NCI-H2171 treated with DMSO at 0.1 percent for 48 hours (cell line): ENCODE results near the gene MAPK8IP3.

Source experiments
- DNase-seq: peaks from one replicate; lab custom pipeline; 2025; lab: John Stamatoyannopoulos, UW

MAPK8IP3 gene

GRCh38 chr16:1773703-1774447 is 67.9 kb downstream of the MAPK8IP3 start:
- peak; percentile 10 for DNase-seq

DNA sequence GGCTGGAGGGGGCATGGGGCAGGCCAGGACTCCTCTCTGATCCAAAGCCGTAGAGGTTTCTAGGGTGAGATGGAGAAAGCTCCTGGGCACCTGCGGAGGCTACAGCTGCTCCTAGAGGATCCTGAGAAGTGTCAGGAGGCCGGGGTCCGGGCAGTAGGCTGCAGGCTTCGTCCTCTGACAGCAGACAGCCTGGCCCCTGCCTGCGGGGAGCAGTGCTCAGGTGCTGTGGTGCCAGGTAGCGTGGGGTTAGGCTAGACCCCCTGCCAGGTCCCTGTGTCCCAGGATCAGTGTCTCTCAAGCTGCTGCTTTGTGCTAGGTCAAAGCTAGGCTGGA is 68.4 kb downstream of the MAPK8IP3 start:
- no peak for DNase-seq

DNA sequence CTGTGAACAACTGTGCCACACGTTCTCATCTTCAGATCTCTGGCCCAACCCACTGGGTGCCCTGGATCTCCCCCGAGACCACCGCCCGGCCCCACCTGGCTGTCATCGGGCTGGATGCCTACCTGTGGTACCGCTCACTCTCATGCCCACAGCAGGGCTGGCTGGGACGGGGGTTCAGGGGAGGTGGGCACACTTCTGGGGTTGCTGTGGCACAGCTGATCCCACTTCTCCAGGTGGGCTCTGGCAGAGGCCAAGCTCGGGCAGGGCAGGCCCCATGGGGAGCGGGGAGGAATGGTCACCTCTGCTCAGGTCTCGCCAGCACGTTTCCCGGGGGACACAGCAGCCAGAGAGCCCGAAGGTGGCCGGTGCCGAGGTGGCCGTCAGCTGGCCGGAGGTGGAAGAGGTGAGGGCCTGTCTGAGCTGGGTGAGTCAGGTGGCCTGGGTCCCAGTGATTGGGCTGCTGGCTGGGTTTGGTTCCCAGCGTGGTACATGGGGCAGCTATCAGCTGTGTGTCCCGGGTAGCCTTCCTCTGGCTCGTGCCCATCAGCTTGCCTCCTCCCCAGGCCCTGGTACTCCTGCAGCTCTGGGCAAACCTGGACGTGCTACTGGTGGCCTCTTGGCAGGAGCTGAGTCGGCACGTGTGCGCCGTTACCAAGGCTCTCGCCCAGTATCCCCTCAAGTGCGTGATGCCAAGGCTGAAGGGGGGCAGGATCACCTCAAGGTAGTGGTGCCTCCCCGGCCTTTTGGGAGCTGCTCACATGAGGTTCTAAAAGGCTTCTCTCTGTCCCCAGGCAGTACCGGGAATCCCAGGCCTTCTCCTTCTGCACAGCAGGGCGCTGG is 69.2 kb downstream of the MAPK8IP3 start:
- no peak for DNase-seq

DNA sequence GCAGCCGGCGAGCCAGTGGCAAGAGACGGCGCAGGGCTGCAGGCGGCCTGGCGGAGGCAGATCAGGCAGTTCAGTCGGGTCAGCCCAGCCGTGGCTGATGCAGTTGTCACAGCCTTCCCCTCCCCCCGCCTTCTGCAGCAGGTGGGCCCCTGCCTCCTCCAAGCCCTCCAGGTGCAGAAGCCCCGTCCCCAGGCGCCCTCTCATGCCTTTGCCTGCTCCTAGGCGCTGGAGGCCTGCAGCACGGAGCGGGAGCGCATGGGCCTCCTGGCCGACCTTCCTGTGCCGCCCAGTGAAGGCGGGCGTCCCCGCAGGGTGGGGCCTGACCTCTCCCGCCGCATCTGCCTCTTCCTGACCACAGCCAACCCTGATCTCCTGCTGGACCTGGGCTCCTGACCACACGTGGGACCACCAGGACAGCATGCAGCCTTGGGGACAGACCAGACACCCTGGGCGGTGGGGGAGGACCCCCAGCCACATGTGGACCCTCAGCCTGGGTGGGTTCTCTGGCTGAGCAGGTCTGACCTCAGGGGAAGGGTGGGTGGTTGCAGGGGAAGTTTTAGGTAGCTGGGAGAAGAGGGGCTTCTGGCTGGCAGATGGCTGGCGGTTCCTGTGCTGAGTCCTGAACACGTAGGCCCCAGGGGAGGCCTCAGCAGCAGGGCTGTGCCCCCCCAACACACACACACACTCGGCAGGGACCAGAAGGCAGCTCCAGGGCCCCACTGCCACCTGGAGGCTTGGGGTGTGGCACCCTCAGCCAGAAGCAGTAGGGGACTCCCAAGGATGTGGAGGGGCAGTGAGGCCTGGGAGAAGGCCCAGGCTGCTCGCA is 70.1 kb downstream of the MAPK8IP3 start:
- peak; percentile 95 for DNase-seq

GRCh38 chr16:1776672-1776955 is 70.6 kb downstream of the MAPK8IP3 start:
- DNase-seq: no peak

DNA sequence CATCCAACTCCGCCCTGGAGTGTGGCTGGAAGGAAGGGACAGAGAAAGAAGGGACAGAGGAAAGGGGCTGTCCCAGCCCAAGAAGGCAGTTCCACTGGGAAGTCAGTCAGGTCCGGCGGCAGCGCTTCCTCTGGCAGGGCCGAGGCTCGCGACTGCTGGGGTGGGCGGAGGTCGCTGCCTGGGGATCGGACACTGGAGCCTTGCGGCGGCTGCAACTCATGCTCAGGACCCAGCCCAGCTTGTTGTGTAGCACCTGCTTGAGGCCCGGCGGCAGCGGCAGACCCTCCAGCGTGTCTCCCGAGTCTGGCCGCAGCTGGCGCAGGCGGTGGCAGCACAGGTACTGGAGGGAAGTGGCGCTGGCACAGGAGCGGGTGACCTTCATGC is 71.0 kb downstream of the MAPK8IP3 start:
- no peak for DNase-seq

DNA sequence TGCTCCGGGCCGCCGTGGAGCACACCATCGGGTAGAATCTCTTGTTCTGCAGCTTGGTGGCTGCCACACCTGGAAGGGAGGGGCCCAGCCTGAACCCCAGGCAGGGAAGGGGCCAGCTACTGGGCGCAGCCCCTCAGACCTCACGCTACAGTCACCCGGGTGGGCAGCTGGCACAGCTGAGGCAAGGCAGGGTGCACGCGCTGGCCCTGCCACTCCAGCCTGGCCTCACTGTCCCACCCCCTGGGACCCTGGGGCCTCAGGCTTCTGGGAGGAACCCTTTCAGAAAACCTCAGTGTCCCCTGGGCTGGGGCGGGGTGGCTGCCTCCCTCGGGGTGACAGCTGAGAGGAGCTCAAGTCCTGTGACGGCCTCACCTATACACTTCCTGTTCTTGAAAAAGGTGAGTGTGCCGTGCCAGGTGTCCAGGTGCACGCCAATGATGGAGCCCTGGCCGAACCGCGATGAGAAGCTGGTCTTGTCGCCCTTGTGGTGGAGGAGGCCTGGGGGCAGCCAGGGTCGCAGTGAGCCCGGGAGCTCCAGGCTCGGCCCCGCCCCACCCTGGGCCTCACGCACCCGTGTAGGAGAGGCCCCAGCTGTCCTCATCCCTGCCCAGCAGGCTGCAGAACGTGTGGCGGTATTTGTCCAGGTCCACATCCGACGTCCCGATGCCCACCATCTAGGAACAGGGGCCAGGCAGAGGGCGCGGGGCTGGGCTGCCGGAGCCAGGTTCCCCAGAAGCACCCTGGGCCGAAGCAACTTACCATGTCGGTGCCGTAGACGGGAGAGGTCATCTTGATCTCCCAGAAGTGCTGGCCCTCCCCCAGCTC is 71.6 kb downstream of the MAPK8IP3 start:
- no peak for DNase-seq

GRCh38 chr16:1778200-1779179 is 72.5 kb downstream of the MAPK8IP3 start:
- no peak for DNase-seq

DNA sequence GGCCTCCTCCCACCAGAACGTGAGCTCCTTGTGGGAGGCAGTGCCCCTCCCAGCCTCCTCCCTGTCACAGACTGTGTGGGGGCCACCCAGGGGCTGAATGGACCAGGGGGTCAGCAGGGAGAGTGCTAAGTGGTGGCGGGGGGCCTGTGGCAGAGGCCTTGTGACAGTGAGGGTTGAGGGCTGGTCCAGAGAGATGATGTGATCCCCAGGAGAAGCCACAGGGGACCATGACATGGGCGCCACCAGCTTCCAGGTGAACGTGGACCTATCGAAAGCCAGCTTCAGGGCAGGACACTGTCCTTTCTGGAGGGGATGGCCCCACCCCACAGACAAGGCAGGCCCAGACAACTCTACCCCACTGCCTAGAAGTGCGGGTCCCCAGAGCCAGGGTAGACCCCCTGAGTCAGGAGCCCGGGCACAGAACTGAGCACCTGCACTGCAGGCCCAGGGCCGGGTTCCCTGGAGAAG is 73.3 kb downstream of the MAPK8IP3 start:
- no peak for DNase-seq

DNA sequence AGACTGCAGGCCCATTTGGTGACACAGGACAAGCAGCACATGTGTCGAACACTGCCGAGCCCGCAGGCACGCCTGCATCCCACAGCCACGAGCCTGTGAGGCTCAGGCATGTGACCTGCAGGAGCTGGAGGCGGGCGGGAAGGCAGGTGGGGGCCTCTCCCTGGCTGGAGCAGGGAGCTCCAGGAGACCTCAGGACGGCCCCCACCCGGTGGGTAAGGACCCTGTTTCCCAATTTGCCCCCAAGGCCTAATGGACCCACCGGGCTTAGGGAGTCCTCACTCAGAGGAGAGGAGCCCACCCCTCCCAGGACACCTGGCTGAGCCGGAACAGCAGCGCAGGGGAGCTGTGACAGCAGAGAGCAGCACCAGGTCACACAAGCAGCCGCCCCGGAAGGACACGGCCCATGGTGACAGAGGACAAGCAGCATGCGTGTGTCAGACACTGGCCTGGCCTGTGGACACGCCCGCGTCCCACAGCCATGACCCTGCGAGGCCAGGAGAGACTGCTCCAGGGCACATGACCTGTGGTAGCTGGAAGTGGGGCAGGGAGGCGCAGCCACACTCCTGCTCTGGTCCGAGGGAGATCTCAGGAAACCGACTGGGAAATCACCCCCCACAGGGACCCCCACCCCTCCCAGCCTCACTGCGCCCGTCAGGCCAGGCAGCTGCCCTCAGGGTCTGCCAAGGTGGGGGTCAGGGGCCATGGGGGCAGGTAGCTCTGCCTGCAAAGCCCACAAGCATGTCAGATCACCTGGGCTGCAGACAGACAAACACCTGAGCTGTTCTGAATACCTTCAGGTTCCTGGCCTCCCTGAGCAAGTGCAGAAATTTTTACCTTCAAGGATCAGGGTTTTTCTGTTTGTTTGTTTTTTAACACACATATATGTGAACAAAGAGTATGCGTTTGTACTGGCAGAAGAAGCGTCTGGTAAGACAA is 74.0 kb downstream of the MAPK8IP3 start:
- DNase-seq: no peak

- DNase-seq: no peak
Measured at GRCh38 chr16:1780677-1781072, 74.7 kb downstream of the MAPK8IP3 start.

DNA sequence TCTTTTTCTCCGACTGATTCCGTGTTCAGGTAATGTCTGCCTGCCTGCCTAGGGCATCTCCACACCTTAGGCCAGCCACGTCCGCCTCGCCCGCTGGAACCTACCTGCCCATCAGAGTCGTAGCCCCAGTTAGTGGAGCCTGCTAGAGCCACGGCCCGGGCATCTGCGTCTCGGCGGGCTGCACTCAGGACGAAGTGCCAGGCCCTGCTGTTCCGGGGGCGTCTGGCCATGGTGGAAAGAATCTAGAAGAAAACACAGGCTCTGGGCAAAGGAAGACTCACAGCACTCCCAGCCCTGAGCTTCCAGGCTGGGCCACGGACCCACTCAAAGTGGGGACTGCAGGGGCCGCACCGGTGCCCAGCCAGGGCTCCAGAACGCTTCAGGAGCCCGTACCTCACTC is 75.3 kb downstream of the MAPK8IP3 start:
- DNase-seq: no peak

DNA sequence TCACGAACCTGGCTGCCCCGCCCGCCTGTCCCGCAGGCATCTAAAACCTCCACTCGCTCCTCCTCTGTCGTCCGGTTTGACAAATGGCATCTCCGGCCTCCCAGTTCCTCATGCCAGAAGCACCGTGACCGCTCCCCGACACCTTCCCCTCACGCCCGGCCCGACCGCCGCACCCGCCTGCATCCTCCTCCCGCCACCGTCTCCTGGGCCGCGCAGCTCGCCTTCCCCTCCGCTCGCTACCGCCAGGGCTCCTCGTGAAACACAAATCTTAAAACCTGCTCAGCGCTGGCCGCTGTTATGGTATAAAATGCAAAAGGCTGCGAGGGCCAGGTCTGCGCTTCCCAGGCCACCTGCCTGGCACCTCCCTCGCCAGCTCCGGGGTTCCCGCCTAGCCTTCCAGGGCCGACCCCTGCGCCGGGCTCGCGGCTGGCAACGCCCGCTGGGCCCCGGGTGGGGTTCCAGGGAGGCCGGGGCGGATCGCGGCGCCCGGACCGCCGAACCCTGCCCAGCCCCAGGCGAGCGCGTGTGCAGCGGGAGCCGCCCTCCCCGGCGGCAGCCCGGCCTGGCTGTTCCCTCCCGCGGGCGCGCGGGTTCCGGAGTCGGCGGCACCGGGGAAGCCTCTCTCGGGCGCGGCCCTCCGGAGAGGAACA is 75.9 kb downstream of the MAPK8IP3 start:
- DNase-seq: no peak

- peak; percentile 100 for DNase-seq
Measured at GRCh38 chr16:1782408-1783264, 76.6 kb downstream of the MAPK8IP3 start, which contains the start of the genes NUBP2 and SPSB3. TSS of gene NUBP2 (plus strand) at chr16:1782960. CDS start at chr16:1783021, 61 bp downstream. TSS of gene SPSB3 (minus strand) at chr16:1782571. CDS start at chr16:1781483, 1,088 bp downstream.

- DNase-seq: no peak
Measured at GRCh38 chr16:1784977-1785845, 79.2 kb downstream of the MAPK8IP3 start.

- DNase-seq: no peak
Measured at GRCh38 chr16:1785846-1786170, 79.8 kb downstream of the MAPK8IP3 start.
